HG03520 (cell line): ENCODE data around the gene PIPOX.
"Not testable (repeated sequence)": the region's sequence is repeated elsewhere in the genome, so short reads cannot be mapped to it uniquely, and the experiment has no call there.

Experiments used
- ATAC-seq: cut with Tn5 transposase; IDR thresholded peaks from one replicate; pipeline ENCODE4 v1.9.1; 2021; ENCODE audit warnings: mild to moderate bottlenecking, moderate library complexity; ENCODE audit not compliant: unreplicated experiment

The PIPOX gene

DNA sequence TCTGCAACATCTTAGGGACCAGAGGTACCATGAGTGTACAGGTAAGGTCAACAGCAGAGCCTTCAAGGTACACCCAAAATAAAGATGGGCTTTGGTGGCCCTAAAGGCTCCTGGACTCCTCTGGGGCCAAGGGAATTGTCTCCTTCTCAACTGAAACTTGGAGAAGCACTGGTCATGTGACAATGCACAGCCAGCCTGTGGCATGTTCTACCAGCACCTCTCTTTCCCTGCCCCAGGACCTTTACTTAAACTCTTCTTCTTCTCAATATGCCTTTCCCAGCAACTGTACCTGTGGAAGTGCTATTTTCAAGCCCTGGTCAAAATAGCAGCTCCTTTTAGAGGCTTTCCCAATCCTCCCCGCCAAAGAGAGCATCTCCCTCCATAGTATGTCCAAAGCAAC lies 28.4 kb downstream of the PIPOX start:
- ATAC-seq, result no peak

DNA sequence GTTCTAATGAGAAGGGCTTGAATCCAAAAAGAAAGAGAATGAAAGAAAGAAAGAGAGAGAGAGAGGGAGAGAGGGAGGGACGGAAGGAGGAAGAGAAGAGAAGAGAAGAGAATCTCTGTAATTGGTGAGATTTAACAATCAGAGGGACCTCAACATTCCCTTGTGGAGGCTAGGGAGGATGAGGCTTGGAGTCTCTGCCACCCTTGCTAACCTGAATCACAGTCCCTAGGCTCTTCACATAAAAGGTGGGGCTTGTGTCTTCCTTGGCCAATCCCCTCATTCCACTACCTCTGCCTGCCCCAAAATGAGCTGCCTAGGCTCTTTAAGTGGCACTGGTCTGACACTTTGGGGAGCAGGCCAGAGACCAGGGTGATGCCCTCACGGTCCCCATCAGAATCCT lies 30.1 kb downstream of the PIPOX start:
- ATAC-seq, result no peak

- ATAC-seq, result no peak
Measured at GRCh38 chr17:29073520-29073919, 30.6 kb downstream of the PIPOX start.

DNA sequence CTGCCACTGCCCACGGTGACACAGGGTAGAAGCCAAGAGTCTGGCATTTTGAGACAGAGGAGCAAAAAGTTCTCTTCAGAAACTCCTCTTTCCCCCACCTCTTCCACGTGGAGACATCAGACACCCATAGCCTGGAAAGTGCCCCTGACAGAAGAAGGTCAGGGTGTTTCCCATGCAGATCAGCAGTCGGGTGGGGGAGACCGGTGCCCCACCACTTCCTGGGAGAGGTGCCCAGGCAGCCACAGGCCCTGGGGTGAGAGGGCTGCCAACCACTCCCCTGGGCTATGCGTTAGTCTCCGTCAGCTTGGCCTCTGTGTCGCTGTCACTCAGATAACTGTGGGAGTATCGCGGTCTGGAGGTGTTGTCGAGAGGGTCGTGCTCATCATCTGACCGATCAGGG lies 31.5 kb downstream of the PIPOX start:
- no peak for ATAC-seq

DNA sequence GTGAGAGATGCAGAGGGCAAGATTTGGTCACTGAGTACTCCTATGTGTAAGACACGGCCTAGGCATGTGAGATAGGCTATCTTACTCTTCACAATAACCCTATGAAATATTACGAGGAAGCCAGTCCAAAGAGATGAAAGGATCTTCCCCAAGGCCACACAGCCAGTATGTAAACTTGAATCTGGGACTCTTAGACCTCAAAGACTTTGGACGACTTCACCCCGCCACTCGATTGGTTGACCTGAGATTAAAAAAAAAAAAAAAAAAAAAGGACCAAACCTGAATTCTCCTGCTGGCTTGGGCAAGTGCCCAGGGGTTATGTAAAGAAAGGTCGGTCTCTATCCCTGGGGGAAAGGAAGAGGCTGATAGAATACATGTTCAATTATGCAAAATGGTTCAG lies 33.1 kb downstream of the PIPOX start:
- no peak for ATAC-seq

- ATAC-seq, result no peak
Measured at GRCh38 chr17:29076722-29077121, 33.8 kb downstream of the PIPOX start.

- ATAC-seq, result no peak
Measured at GRCh38 chr17:29077320-29077719, 34.4 kb downstream of the PIPOX start.

- ATAC-seq, result no peak
Measured at GRCh38 chr17:29078183-29079045, 35.5 kb downstream of the PIPOX start.

GRCh38 chr17:29079433-29079832 lies 36.5 kb downstream of the PIPOX start:
- no peak for ATAC-seq

- no peak for ATAC-seq
Measured at GRCh38 chr17:29079887-29080286, 36.9 kb downstream of the PIPOX start.

DNA sequence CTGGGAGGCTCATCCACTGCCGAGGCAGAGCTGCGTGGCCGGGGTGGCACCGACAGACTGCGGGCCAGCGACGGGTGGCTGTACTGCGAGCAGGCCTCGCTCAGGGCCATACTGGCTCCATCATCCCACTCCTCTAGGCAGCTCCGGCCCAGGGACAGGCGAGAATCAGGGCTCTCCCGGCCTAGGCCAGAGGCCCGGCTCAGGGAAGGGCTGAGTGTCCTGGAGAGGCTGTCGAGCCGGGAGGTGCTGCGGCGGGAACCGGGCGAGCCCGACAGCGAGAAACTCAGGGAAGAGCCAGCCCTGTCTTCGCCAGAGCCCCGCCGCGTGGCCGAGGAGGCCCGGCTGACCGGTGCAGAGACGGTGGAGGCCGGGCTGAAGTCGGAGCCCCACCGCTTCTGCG lies 37.4 kb downstream of the PIPOX start:
- no peak for ATAC-seq

DNA sequence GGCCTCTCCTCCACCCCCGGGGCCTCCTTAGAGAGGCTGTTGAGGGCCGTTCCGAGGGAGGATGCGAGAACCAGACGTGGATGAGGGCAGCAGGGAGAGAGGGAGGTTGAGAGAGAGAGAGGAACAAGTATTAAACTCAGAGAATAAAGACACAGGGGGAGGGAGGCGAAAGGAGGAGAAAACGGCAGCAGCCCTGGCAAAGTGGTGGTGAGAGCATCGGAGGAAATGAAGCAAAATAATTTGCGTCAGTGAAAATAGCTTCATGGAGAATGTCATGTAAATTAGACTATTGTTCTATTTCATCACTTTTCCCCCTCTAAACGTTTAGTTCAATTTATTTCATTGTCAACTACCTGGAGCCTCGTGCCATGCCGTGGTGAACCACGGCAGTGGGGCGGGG lies 38.0 kb downstream of the PIPOX start:
- no peak for ATAC-seq

- no peak for ATAC-seq
Measured at GRCh38 chr17:29084541-29085146, 41.7 kb downstream of the PIPOX start.

- no peak for ATAC-seq
Measured at GRCh38 chr17:29085223-29085622, 42.3 kb downstream of the PIPOX start.

- ATAC-seq, result no peak
Measured at GRCh38 chr17:29086628-29087332, 43.8 kb downstream of the PIPOX start.

GRCh38 chr17:29088782-29089181 lies 45.8 kb downstream of the PIPOX start:
- ATAC-seq, result not testable (repeated sequence)

DNA sequence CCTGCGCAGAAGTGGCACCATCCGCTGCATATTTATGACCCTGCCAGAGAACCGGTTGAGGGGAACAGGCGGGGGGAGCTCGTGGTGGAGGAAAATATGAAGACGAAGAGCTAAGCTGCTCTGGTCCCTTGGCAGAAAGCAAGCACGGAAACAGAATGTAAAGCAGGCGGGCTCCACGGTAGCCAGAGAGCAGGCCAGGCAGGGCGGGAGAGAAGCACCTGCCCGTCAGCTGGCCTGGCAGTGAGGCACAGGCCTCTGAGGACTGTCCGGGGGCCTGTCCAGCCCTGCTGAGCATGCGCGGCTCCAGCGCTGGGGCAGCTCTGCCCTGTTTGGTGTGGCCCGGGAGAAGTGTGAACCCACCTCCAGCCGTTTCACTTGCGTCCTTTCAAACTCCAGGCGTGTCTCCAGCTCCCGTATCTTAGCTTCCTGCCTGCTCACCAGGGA lies 46.7 kb downstream of the PIPOX start:
- no peak for ATAC-seq

DNA sequence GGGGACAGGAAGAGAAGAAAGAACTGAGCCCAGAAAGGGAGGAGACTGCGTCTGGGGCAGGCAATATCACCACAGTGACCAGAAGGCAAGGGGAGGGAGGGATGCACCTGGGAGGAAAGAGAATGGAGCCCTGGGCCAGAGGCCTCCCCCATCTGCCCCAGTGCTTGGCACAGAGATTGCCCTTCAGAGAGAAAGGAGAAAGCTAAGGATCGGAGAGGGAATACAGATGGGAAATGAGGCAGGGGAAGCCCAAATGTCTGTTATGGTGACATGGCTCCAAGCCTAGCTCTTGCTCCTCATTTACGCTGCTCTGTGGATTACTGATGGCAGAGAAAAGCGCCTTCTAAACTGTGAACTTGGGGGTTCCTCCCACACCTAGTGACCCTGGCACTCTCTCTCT lies 47.2 kb downstream of the PIPOX start:
- ATAC-seq, result no peak

DNA sequence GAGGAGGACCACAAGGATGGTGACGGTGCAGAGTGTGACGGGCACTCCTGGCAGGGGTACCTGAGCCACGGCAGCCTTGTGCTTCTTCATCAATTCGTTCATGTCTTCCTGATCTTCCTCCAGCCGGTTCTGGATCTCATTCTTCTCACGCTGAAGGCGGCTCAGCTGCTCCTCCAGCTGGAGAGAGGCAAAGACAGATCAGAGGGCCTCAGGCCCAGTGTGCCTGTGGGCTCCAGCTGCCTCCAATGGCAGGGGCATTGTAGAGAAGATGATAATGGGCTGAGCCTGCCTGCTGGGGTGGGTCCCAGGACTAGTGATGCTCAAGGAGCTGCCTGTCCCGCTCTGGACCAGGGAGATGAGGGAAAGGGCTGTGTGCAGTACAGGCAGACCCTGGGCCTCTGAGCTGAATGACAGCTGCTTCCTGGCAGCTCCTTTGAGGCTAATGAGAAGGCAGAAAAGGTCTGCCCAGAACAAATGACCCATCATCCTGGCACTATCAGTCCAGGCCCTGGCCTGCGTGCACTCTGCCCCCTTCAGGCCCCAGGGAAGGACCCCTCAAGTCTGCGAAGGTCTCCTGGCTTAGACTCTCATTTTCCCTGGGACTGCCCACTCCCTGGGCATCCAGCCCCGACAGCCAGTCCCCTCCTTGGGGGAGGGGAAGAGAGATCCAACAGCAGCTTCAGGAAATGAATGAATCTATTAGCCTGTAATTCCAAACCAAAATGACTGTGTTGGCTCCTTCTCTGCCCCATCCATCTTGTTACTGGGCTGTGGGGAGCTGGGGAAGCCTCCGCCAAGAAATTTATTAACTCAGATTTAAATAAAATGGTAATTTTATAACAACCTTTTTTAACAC lies 48.0 kb downstream of the PIPOX start:
- no peak for ATAC-seq

DNA sequence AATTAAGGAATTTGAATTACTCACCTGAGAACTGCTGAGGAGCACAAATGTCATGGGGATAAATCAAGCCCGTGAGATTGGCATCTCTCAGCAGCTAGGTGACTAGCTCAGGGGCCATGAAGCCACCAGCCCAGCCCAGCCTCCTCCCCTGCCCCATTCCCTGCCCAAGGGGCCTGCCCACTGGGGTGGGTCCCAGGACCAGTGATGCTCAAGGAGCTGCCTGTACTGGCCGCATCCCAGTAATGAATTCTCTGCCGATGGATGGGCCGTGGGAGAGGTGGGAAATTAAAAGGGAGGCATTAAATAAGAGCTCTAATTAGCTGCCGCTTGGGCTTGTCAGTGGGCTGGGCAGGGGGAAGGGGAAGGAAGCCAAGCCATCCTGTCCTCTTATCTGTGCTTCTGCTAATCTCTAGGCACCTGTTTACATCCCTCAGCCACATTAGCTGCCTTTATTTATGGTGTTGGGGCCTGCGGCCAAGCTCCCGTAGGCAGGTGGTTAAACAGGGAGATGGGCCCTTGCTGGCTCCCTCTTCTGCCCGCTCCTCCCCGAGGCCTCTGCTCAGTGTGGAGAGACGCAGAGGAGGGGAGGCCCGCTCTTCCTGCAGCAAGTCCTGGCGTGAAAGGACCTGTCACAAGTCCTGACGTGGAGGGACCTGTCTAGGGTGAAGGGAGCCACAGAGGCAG lies 48.8 kb downstream of the PIPOX start:
- ATAC-seq, result no peak
